Stimulated activated naive CD8-positive, alpha-beta T cell treated with anti-CD3 and anti-CD28 coated beads, Interleukin-15, amount 100 ng/mL, for 72 hours (primary cell): Measurements from ENCODE around the gene BIRC3.
A peak's percentile ranks its signal among the peaks of the same experiment; 100 is the strongest.
"Not testable (repeated sequence)": the region's sequence is repeated elsewhere in the genome, so short reads cannot be mapped to it uniquely, and the experiment has no call there.

Experiments
- ATAC-seq: fragments of 150-1000 bp; cut with Tn5 transposase; 2 replicates; pipeline ENCODE4 v1.10.0; 2021; ENCODE audit warnings: mild to moderate bottlenecking, moderate library complexity
- DNase-seq, 2 donors: peaks; one replicate each; pipeline ENCODE4 v3.0.0; 2021 to 2022
- H3K27ac Mint-ChIP-seq, 2 donors: one replicate each; pipeline ENCODE4 v1.8.0; 2022; ENCODE audit warnings: mild to moderate bottlenecking in 2 of 2, mixed read lengths in 2 of 2, moderate library complexity in 2 of 2
- H3K27me3 Mint-ChIP-seq: one replicate; pipeline ENCODE4 v1.8.0; 2022; ENCODE audit warnings: mixed read lengths
- H3K4me1 Mint-ChIP-seq: one replicate; pipeline ENCODE4 v1.8.0; 2022; ENCODE audit warnings: mild to moderate bottlenecking, mixed read lengths
- H3K4me3 Mint-ChIP-seq, 2 donors: one replicate each; pipeline ENCODE4 v1.8.0; 2022; ENCODE audit warnings: mild to moderate bottlenecking in 2 of 2, mixed read lengths in 2 of 2, moderate library complexity in 1 of 2
- H3K9me3 Mint-ChIP-seq, 2 donors: one replicate each; pipeline ENCODE4 v1.8.0; 2022; ENCODE audit warnings: mixed read lengths in 2 of 2

BIRC3 gene

DNA sequence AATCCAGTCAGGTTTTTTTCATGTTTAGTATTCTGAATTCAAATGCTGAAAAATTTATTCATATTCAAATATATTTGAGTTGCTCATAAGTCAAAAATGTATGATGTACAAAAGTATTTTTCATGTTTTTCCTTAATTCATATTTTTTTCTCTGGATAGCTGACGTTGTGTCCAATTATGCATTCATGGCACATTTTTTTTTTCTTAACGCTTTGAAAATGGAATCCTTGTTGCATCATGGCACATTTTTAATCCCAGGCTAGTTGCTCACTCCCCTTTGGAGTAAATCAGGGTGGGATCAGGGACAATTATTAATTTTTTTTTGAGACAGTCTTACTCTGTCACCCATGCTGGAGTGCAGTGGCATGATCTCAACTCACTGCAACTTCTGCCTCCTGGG, 14.1 kb downstream of the BIRC3 start:
- H3K27ac Mint-ChIP-seq = no peak overlapping the region
- no peak for DNase-seq
- no peaks in the 10 kb centered on the region for H3K27me3 Mint-ChIP-seq

DNA sequence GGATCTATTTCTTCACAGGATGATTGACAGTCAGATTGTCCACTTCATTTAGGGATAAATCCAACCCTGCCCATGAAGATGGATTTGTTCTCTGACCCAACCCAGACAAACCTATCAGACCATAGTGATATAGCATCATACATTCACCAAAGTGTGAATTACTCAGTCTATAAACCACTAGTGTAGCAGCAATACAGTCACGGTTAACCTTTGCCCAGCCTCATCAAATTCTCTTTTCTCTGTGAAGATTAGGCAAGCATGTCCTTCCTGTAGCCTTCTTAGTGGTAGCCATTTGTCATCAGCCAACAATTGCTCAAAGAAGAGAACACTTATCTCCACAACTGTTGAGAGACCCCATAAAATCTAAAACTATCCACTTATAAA, 15.3 kb downstream of the BIRC3 start:
- Mint-ChIP-seq H3K27ac (peak overlapping the region in 1 of 2 donors; percentile 55), H3K27me3 (no peaks in the 10 kb centered on the region), H3K4me1 (peaks cover 10% of the 10 kb centered on the region), H3K4me3 (no peak overlapping the region), H3K9me3 (no peaks in the 10 kb centered on the region)
- DNase-seq (no peak), ATAC-seq (peak; percentile 46)

More for the DNA sequence above, 14.1 kb downstream of the BIRC3 start:
- H3K9me3 Mint-ChIP-seq = no peaks in the 10 kb centered on the region
- ATAC-seq = no peak
- H3K4me3 Mint-ChIP-seq = no peak overlapping the region
- H3K4me1 Mint-ChIP-seq = peaks cover 10% of the 10 kb centered on the region

GRCh38 chr11:102338479-102339010, 21.3 kb downstream of the BIRC3 start:
- DNase-seq (no peak), ATAC-seq (no peak)
- no peaks in the 10 kb centered on the region for H3K9me3 Mint-ChIP-seq
- no peak overlapping the region for H3K4me3 Mint-ChIP-seq
- no peaks in the 10 kb centered on the region for H3K27me3 Mint-ChIP-seq
- H3K27ac Mint-ChIP-seq = no peak overlapping the region
- peaks cover 16% of the 10 kb centered on the region for H3K4me1 Mint-ChIP-seq

DNA sequence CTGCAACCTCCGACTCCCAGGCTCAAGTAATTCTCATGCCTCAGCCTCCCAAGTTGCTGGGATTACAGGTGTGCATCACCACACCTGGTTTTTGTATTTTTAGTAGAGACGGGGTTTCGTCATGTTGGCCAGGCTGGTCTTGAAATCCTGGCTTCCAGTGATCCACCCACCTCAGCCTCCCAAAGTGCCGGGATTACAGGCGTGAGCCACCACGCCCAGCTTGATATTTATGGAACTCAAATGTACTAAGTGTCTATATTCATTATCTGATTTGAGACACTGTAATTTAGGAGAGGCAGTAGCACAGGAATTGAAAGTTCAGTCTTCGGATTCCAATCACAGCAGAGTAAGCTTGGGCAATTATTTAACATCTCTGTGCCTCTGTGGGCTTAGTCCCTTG, 24.0 kb downstream of the BIRC3 start:
- not testable (repeated sequence) for DNase-seq, H3K27me3 Mint-ChIP-seq, H3K4me3 Mint-ChIP-seq, H3K9me3 Mint-ChIP-seq, H3K27ac Mint-ChIP-seq
- peak; percentile 35 for ATAC-seq
- H3K4me1 Mint-ChIP-seq = peaks cover 28% of the 10 kb centered on the region

- Mint-ChIP-seq H3K4me3 (no peak overlapping the region), H3K4me1 (peaks cover 29% of the 10 kb centered on the region), H3K27ac (no peak overlapping the region), H3K27me3 (no peaks in the 10 kb centered on the region), H3K9me3 (no peaks in the 10 kb centered on the region)
- ATAC-seq (peak; percentile 73), DNase-seq (peak; percentile 71 to 74)
Observed at GRCh38 chr11:102341844-102342318, 24.6 kb downstream of the BIRC3 start.

DNA sequence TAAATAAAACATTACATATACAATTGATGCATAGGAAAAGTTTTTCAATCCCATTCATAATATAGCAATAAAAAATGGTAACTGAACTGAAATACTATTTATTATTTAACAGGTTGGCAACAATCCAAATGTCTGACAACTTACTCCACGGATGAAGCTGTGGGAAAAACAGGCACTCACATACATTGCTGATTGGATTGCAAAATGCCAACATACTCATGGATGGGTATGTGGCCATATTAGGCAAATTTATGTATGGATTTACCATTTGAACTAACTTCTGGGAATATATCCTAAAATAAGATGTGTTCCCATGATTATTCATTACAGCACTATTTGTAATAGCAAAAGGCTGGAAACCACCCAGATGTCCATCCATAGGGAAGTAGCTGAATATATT, 26.5 kb downstream of the BIRC3 start:
- ATAC-seq (no peak), DNase-seq (no peak)
- no peak overlapping the region for H3K4me3 Mint-ChIP-seq
- no peaks in the 10 kb centered on the region for H3K9me3 Mint-ChIP-seq
- H3K4me1 Mint-ChIP-seq = peaks cover 31% of the 10 kb centered on the region
- no peak overlapping the region for H3K27ac Mint-ChIP-seq
- no peaks in the 10 kb centered on the region for H3K27me3 Mint-ChIP-seq

DNA sequence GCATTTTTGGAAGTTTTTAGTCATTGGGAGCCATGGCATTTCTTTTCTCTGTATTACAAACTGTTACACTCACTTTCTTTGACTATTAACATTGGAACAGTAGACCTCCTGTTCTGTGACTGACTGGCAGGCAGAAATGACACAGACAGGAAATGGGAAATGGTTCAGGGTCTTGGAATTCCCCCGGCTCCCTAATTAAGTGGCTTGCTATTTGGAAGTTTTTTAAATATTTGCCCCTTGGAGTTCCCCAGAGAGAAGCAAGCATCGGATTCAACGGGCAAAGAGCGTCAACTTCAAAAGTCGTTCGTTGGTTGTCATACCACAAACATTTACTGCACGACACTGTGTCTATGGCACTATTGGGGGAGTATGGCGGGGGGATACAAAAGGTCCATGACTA, 28.6 kb downstream of the BIRC3 start:
- Mint-ChIP-seq H3K27ac (peak overlapping the region; percentile 93 to 98), H3K4me1 (peaks cover 51% of the 10 kb centered on the region), H3K4me3 (peak overlapping the region; percentile 86 to 97), H3K9me3 (no peaks in the 10 kb centered on the region), H3K27me3 (no peaks in the 10 kb centered on the region)
- DNase-seq = peak in 1 of 2 donors; percentile 21
- ATAC-seq = no peak

- DNase-seq = no peak
- Mint-ChIP-seq H3K9me3 (no peaks in the 10 kb centered on the region), H3K27ac (peak overlapping the region; percentile 93 to 98), H3K4me3 (peak overlapping the region; percentile 86 to 97), H3K4me1 (peaks cover 54% of the 10 kb centered on the region), H3K27me3 (no peaks in the 10 kb centered on the region)
- no peak for ATAC-seq
Observed at GRCh38 chr11:102346456-102346747, 29.1 kb downstream of the BIRC3 start.

DNA sequence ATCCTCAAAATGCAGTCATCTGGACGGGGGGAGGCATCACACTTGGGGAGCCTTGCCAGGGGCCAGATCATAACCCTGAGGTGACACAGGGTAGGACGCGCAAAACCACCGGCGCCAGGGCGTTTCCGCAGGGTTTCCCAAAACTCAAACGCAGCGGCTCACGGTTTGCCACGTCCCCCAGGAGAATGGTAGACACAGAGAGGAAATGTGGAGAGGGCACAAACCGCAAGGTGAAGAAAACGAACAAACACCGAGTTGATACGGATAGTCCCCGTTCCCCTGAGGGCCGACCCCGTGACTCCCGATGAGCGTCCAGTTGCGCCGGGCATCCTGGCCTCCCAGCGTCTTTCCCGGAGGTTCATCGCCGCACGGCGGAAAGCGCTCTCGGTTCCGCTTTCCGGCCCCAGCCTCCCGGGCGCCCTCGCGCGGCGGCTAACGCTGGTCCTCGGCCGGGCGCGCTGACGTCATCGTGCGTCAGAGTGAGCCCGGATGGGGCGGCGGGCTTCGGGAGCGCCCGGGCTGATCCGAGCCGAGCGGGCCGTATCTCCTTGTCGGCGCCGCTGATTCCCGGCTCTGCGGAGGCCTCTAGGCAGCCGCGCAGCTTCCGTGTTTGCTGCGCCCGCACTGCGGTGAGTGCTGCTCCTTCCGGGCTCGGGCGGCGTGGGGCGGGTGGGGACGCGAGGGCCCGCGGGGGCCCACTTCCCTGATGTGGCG, 29.6 kb downstream of the BIRC3 start, which contains the start of gene BIRC2:
Gene BIRC2, plus strand, starts transcription at position 467 of the 714 bp plus-strand sequence. CDS start 2,641 bp downstream, outside the sequence.
- Mint-ChIP-seq H3K4me1 (peaks cover 54% of the 10 kb centered on the region), H3K4me3 (peak within 1 kb of the TSS; percentile 86 to 97), H3K27me3 (no peaks in the 10 kb centered on the region), H3K27ac (peak within 1 kb of the TSS; percentile 98 to 99), H3K9me3 (no peaks in the 10 kb centered on the region)
- DNase-seq (peak; percentile 95 to 96), ATAC-seq (peak; percentile 93)

- Mint-ChIP-seq H3K27ac (peak overlapping the region; percentile 98 to 99), H3K4me3 (peak overlapping the region; percentile 86 to 97), H3K9me3 (no peaks in the 10 kb centered on the region), H3K27me3 (no peaks in the 10 kb centered on the region), H3K4me1 (peaks cover 55% of the 10 kb centered on the region)
- peak; percentile 15 for ATAC-seq
- peak in 1 of 2 donors; percentile 21 for DNase-seq
Observed at GRCh38 chr11:102347462-102348370, 30.4 kb downstream of the BIRC3 start.

GRCh38 chr11:102357116-102357515, 39.8 kb downstream of the BIRC3 start:
- DNase-seq = no peak
- H3K9me3 Mint-ChIP-seq = peaks cover 12 to 19% of the 10 kb centered on the region in 2 donors
- peaks cover 55% of the 10 kb centered on the region for H3K4me1 Mint-ChIP-seq
- no peak overlapping the region for H3K4me3 Mint-ChIP-seq
- no peaks in the 10 kb centered on the region for H3K27me3 Mint-ChIP-seq
- no peak overlapping the region for H3K27ac Mint-ChIP-seq
- ATAC-seq = no peak

DNA sequence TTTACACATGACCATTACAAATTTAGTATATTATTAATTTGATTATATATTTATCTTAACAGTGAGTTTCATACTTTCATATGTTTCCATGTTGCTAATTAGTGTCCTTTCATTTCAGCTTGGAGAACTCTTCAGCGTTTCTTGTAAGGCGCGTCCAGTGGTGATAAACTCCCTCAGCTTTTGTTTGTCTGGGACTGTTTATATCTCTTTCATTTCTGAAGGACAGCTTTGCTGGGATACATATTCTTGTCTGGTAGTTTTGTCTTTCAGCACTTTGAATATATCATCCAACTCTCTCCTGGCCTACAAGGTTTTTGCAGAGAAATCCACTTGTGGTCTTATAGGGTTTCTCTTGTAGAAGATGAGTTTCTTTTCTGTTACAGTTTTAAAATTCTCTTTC, 42.1 kb downstream of the BIRC3 start:
- Mint-ChIP-seq H3K27me3 (no peaks in the 10 kb centered on the region), H3K27ac (no peak overlapping the region), H3K4me1 (peaks cover 48% of the 10 kb centered on the region), H3K4me3 (no peak overlapping the region), H3K9me3 (peaks cover 12 to 19% of the 10 kb centered on the region in 2 donors)
- no peak for ATAC-seq
- no peak for DNase-seq

DNA sequence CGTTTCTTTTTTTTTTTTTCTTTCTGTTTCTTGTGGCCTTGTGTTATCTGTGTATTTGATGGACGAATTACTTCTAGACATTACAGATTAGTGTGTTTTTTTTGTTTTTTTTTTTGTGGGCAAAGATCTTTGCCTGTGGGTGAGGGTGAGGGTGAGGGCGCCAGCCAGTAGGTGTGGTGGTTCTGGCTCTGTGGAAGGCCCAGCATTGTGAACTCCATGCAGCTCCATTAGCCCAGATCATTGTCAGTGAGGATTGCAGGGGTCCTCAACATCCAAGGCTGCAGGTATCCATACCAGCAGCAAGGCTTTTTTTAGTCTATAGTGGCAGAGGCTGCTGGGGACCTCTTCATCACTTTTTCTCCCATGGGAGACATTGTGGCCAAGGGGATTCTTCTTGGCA, 43.4 kb downstream of the BIRC3 start:
- Mint-ChIP-seq H3K4me3 (peak overlapping the region; percentile 30 to 66), H3K4me1 (peaks cover 48% of the 10 kb centered on the region), H3K27ac (peak overlapping the region; percentile 75 to 79), H3K27me3 (no peaks in the 10 kb centered on the region), H3K9me3 (peaks cover 12 to 15% of the 10 kb centered on the region in 2 donors)
- no peak for ATAC-seq
- DNase-seq = no peak

DNA sequence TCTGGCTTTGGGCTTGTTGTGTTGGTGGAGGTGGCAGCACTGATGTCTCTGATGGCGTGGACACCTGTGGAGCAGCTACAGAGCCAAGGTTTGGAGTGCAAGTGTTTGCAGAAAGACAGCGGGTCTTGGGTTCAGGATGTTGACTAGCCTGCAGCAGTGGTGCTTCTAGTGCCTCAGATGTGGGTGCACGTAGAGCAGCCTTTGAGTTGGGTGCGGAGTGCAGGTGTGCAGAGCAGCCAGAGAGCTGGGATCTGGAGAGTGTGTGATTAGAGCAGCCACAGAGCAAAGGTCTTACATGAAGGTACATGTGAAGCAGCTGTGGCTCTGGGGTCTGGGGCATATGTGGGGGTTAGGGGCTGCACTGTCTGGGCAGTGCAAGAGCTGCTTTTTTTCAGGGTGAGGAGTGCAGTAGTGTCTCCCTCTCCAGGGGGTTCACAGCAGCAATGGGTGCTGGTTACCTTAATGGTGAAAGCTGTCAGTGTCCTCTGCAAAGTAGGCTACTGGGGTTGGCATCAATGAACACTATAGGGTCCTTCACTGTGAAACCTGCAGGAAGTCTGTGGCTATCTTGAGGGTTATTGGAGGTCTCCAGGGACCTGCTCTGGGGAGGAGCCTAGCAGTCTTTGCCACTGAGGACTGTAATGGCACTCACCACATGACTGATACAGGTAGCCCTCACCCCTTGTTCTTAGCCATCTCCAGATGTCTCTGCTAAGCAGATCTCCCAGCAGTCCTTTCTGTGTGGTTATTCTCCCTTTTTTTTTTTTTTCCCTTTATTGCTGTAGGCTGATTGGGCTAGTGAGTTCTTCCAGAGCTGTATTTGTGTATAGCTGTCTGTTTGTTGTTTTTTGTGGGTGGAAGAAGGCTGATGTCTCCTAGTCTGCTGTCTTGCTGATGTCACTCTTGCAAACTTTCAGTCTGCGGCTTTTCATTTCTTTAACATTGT, 44.1 kb downstream of the BIRC3 start:
- Mint-ChIP-seq H3K27me3 (no peaks in the 10 kb centered on the region), H3K4me1 (peaks cover 48% of the 10 kb centered on the region), H3K27ac (peak overlapping the region; percentile 68 to 77)

GRCh38 chr11:102364991-102365390, 47.7 kb downstream of the BIRC3 start:
- H3K27me3 Mint-ChIP-seq = no peaks in the 10 kb centered on the region
- DNase-seq = no peak
- H3K4me3 Mint-ChIP-seq = no peak overlapping the region
- H3K27ac Mint-ChIP-seq = no peak overlapping the region
- H3K9me3 Mint-ChIP-seq = peaks cover 6% of the 10 kb centered on the region in 2 donors
- ATAC-seq = no peak
- H3K4me1 Mint-ChIP-seq = peaks cover 45% of the 10 kb centered on the region

More for the DNA sequence above, 44.1 kb downstream of the BIRC3 start:
- H3K9me3 Mint-ChIP-seq = peaks cover 11 to 12% of the 10 kb centered on the region in 2 donors
- peak; percentile 97 for ATAC-seq
- peak overlapping the region; percentile 30 to 66 for H3K4me3 Mint-ChIP-seq
- peak; percentile 31 to 44 for DNase-seq
